Retinal pigment epithelial cell (primary cell): ENCODE measurements around the gene INPPL1.
"Not testable (repeated sequence)": the region's sequence is repeated elsewhere in the genome, so short reads cannot be mapped to it uniquely, and the experiment has no call there.

ENCODE experiments used
- DNase-seq: peaks from one replicate; pipeline ENCODE4 v3.0.0-alpha.2; 2010; ENCODE audit warnings: low read depth
- H3K4me3 ChIP-seq: 2 replicates; pipeline ENCODE4 v1.5.1; 2011; ENCODE audit warnings: mild to moderate bottlenecking, low read length, control low read depth, moderate library complexity
- TF ChIP-seq, protein P1 (sequence below): conservative IDR thresholded peaks from 2 replicates; pipeline ENCODE4 v1.5.1; 2011; ENCODE audit warnings: low read depth, low read length, control low read depth, inconsistent platforms

The INPPL1 gene

DNA sequence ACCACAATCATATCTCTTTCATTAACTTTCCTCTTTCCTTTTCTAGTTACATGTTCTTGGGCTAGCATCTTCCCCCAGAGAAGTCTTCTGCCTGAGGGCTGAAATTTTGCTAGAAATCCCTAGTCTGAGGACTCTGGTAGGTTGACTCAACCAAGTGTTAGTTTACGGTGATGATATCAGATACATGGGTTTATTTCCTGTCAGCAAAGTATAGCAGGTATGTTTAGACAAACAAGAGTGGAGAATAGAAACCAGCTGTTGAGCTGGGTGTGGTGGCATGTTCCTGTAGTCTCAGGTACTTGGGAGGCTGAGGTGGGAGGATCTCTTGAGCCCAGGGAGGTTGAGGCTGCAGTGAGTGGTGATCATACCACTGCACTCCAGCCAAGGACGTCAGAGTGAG, 21.4 kb upstream of the INPPL1 start:
- no peak for DNase-seq
- no peak overlapping the region for H3K4me3 ChIP-seq
- TF ChIP-seq, protein P1, sequence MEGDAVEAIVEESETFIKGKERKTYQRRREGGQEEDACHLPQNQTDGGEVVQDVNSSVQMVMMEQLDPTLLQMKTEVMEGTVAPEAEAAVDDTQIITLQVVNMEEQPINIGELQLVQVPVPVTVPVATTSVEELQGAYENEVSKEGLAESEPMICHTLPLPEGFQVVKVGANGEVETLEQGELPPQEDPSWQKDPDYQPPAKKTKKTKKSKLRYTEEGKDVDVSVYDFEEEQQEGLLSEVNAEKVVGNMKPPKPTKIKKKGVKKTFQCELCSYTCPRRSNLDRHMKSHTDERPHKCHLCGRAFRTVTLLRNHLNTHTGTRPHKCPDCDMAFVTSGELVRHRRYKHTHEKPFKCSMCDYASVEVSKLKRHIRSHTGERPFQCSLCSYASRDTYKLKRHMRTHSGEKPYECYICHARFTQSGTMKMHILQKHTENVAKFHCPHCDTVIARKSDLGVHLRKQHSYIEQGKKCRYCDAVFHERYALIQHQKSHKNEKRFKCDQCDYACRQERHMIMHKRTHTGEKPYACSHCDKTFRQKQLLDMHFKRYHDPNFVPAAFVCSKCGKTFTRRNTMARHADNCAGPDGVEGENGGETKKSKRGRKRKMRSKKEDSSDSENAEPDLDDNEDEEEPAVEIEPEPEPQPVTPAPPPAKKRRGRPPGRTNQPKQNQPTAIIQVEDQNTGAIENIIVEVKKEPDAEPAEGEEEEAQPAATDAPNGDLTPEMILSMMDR: no peak

DNA sequence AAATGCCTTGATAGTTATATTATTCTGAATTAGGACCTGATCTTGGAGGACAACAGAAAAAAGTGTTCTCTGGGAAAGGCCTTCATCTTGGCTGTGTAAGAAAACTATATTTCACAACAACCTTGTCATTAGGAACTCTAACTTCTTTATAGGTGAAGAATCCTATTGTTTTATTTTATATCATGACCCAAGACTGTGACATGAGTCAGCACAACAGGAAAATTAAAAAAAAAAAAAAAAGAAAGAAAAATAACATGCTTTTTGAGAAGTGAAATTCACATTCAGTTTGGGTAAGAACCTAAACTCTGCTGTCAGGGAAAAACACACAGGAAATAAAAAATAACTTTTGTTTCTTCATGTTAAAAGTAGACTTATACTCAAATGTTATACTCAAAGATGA, 19.7 kb upstream of the INPPL1 start:
- TF ChIP-seq, protein P1: no peak
- no peak overlapping the region for H3K4me3 ChIP-seq
- no peak for DNase-seq

DNA sequence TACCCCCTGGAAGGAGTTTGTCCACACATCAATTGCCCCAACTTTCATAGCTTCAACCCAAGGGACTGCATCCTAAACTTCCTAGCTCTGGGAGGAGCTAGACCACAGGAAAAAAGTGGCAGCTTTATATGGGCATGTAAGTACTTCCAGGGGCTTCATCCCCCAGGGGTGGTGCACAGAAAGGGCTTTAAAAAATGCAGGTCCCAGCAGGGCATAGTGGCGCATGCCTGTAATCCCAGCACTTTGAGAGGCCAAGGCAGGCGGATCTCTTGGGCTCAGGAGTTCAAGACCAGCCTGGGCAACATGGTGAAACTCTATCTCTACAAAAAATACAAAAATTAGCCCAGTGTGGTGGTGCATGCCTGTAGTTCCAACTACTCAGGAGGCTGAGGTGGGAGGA, 17.8 kb upstream of the INPPL1 start:
- DNase-seq, H3K4me3 ChIP-seq: not testable (repeated sequence)

DNA sequence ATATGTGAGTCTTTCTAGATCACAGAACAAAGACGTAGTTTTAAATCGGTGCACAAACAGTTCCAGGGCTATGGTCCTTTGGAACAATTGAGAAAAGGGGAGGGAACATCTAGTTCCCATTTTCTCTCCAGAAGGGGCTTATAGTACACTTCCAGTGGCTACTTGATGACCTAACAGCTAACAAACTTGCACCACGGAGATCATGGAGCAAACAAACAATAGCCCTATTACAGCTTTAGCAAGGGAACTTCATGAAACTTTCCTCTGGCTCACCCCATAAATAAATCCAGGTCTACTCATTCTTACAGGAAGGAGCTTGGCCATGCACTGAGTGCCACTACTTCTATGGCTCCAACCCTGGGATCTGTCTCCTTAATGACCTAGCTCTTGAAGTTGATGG, 16.3 kb upstream of the INPPL1 start:
- DNase-seq: no peak
- TF ChIP-seq, protein P1: no peak
- H3K4me3 ChIP-seq: no peak overlapping the region

DNA sequence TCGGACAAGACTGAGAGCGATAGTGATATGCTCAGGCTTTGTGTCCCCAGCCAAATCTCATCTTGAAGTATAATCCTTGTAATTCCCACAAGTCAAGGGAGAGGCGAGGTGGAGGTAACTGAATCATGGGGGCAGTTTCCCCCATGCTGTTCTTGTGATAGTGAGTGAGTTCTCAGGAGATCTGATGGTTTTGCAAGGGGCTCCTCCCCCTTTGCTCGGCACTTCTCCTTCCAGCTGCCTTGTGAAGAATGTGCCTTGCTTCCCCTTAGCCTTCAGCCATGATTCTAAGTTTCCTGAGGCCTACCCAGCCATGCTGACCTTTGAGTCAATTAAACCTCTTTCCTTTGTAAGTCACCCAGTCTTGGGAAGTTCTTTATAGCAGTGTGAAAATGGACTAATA, 15.5 kb upstream of the INPPL1 start:
- TF ChIP-seq, protein P1: no peak
- H3K4me3 ChIP-seq: no peak overlapping the region
- no peak for DNase-seq

DNA sequence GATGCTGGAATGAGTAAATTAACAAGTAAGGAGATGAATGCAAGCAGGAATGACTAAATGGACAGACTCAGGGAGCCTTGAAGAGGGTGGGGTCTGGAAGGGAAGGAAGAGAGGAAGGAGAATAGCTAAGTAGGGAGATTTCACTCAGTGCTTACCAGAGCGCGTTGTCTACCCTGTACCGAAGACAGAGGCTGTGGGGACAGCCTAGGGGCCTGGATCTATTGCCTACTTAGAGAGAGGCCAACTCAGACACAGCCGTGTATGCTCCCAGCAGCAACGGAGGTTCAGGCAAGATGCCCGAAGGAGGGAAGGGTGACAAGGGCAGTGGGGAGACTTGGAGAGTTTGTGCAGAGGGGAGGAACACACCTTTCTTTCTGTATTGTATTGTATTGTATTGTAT, 7.9 kb upstream of the INPPL1 start, which contains the start of gene FOLR2:
TSS of gene FOLR2 (plus strand) at position 157 of the 400 bp plus-strand sequence. CDS start 1,791 bp downstream, outside the sequence.
- no peak for DNase-seq
- H3K4me3 ChIP-seq: no peak within 1 kb of the TSS
- TF ChIP-seq, protein P1: no peak

DNA sequence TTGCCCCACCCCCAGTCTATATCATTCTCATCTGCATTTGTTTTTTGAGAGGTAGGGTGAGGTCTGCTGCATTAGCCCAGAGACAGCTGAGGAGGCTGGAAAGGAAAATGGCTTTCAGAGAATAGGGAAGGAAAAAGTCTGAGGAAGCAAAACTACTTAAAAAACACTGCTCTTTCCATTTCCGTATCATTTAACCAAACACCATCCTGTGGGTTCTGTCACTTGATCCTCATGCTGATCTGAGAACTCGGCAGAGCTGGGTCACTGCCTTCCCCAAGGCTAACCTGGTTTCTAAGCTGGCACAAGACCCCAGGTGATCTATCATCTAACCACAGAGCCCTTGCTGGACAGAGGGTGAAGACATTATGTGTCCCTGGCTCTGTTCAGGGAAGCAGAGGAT, 6.7 kb upstream of the INPPL1 start:
- no peak for DNase-seq
- TF ChIP-seq, protein P1: no peak
- H3K4me3 ChIP-seq: no peak overlapping the region

DNA sequence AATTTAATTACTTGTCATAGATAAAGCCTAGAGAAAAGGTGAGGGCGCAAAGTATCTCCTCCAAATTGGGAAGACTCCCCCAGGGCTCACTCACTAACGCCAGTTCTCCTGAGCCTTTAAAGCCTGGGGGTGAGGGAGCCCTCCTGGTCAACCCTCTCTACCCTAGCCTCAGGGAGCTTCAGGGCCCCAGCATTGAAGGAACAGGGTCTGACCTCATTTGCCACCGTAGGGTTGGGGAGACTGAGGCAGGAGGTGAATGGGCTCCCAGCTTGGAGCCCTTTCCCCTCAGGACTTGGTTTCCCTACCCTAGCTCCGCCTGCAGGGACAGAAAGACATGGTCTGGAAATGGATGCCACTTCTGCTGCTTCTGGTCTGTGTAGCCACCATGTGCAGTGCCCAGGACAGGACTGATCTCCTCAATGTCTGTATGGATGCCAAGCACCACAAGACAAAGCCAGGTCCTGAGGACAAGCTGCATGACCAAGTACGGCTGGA, 6.3 kb upstream of the INPPL1 start:
- no peak for DNase-seq
- no peak overlapping the region for H3K4me3 ChIP-seq
- TF ChIP-seq, protein P1: no peak
